GM18502 (cell line): ENCODE data around the gene KPNA1.

ENCODE experiments used
- ATAC-seq: cut with Tn5 transposase; IDR thresholded peaks from one replicate; pipeline ENCODE4 v1.9.1; 2021; ENCODE audit warnings: mild to moderate bottlenecking; ENCODE audit not compliant: unreplicated experiment, poor library complexity

Gene KPNA1

DNA sequence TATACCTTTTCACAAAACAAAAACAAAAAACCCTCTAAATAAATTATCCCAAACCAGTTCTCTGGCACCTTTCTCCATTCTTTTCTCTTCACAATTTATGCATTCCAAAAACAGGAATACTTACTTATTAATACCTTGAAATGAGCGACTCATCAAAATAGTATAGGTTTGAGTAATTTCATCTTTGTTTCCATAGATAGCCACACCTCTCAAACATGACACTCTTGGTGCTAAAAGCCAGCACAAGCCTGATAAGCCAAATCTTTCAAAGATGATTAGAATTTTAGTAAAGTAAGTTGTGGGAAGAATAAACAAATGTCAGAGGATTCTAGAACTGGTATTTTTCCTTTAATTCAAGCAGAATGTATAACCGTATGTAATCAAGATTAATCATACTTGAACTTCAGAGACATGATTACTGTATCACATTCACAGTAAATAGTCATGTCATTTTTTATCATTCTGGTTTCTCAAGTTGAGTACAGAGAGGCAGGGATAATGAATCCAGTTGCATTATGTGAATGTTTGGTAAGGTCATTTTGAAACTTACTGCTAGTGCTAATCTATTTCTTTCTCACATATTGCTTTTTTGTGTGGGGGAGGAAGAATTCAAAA lies 86.8 kb downstream of the KPNA1 start:
- no peak for ATAC-seq

DNA sequence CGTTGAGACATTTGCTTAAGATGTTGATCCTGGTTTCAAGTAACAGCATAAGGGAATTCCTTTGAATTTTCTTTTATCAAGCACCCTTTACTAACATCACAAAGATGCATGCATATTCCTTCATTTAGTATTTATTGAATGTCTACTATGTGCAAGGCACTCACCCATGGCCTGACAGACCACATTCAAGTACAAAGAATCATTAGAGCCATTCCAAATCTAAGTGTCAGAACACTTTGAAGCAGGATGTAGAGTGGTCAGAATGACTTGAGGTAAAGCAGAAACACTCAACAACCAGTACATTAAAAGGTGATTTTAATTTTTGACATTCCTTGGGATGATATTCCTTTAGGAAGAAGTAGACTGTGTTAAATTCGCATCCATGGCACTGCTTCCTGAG lies 92.9 kb downstream of the KPNA1 start:
- no peak for ATAC-seq

DNA sequence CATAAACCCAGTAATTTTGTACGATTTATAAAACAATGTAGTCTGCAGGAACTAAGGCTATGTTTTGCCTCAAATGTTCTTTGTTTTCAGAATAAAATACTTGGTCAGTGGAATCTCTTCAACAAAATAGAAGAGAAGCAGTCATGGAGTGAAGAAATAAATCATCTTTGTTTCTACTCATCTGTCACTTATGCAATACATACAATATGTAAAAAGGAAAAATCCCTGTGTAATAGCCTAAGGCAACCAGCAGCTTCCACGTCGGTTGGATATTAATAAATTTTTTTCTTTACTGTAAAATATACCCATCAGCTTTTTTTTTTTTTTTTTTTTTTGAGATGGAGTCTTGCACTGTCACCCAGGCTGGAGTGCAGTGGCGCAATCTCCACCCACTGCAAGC lies 93.6 kb downstream of the KPNA1 start:
- no peak for ATAC-seq

DNA sequence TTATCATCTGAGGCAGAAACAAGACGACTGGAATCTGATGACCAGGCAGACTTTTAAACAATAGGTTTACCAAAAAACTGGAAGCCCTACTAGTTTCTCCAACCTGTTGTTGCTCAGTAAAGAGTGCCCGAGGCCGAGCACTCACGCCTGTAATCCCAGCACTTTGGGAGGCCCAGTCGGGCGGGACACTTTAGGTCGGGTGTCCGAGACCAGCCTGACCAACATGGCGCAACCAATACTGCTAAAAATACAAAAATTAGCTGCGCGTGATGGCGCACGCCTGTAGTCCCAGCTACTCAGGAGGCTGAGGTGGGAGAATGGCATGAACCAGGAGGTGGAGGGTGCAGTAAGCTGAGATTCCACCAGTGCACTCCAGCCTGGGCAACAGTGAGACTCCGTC lies 97.8 kb downstream of the KPNA1 start:
- no peak for ATAC-seq

DNA sequence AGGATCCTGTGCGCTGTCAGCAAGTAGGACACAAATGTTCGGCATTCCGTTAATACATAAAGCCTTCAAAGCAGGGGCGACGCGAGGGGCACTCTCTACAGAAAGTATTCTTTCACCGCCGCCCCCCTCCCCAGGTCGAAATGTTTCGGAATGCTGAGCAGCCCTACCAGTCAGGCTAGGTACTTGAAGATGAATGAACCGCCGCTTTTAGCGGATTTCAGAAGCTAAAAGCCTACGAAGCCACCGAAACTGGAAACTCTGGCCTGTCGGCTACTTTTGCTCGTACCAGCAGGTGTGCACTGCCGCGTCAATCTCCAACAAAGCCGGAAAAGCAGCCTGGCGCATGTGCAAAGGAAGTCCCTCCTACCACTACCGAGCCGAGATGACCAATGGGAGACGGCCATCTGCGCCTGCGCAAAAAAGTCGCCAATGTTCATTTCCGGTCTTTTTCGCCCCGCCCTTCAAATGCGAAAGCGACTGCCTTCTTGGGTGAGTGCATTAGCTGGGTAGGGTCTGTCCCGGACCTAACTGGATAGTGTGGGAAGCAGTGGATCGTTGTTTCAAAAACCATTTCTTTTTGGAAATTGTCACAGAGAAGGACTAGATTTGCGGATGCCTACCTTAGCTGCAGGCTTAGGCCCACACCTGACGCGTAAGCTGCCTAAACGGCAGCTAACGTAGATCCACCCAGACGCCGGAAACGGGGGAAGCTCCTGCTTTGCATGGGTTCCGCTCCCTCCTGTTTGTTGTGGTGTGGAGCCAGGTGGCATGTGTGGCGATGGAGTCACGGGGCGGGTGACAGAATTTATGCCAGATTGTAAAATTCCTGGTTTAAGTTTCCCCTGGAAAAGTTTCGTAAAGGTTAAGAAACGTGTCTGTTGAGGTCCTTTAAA lies 98.7 kb downstream of the KPNA1 start, which contains the start of gene WDR5B:
Gene WDR5B, minus strand, starts transcription at position 301 of the 893 bp plus-strand sequence. CDS start 534 bp downstream, outside the sequence.
- ATAC-seq = peak; percentile 89

DNA sequence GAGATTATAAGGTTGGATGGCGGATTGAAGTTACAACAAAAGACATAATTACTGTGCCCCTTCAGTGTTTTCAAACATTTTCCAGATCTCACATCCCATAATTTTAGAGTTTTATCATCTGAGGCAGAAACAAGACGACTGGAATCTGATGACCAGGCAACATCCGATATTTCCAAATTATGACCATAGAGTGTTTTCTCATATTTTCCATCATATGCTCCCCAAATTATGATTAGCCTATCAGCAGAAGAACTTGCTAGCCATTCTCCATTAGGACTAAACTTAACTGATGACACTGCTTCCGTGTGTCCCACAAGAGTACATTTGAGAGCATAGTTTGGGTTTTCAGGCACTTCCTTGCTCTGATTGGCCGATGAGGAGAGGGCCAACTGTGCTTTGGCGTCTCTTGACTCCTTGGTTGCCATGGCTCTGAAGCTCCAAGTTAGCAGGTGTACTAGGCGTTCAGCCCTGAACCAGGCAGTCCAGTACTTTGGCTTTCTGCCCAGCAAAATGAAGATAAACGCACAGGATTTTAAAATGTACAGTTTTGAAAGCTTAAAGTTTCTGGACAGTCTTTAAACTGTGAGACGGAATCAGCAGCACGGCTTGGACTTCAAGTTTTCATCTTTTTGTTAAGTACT lies 99.5 kb downstream of the KPNA1 start:
- peak; percentile 60 for ATAC-seq

DNA sequence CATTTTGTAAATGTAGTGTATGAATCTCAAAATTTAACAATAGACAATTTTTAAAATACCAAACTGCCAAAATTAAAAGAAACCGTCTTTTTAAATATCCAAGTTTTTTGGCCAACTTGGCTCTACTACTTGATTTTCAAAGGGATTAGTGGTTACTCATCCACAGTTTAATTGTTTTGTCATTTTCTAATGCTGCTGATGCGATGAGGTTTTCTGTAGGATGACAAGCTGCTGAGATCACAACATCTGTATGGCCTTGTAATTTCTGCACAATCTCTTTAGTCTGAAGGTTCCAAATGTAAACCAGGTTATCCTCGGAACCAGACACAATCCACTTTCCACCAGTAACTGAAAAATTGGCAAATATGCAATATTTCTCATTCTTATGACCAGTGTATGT lies 100.3 kb downstream of the KPNA1 start:
- no peak for ATAC-seq

DNA sequence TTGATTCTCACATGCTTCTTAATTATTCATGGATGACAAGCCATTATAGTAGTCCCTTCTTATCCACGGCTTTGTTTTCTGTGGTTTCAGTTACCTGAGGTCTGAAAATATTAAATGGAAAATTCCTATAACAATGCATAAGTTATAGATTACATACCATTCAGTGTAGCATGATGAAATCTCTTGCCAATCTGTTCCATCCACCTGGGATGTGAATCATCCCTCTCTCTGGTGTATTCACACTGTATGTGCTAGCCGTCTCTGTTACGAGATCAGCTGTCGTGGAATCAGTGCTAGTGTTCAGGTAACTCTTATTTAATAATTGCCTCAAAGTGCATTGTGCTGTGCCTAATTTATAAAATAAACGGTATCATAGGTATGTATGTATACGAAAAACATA lies 104.1 kb downstream of the KPNA1 start:
- ATAC-seq = no peak

DNA sequence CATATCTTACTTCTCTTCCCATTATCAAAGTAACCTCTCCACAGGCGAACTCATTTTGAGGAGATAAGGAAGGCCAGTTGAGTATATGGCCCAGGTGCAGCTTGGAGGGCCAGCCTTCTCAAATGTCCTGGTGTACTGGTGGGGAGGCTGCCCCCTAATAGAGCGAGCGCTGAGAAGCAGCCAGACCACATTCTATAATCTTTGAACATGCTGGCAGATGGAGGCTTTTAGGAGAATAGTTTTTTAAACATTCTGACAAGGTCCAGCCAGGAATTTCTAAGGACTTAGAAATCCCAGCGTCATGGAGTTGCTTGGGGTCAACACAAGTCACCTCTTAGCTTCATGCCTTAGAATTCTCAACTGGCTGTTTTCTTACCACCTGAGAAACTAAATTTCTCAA lies 104.6 kb downstream of the KPNA1 start:
- no peak for ATAC-seq

DNA sequence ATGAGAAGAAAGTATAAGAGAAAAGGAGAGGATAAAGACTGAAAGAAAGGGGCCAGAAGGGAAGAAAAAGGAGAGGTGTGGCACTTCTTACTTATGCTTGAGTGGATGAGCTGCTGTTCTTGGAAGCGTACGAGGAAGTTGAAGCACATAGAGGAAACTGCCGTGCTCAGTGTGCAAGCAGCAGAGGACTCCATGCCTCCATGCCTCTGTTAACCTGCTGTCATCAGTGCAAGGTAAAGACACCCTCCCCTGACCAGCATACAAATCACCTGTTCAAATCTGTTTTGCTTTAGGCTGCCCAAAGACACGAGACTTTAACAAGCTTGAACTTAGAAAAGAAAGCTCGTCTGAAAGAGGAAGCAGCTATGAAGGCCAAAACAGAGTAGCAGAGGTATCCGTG lies 105.3 kb downstream of the KPNA1 start:
- no peak for ATAC-seq

DNA sequence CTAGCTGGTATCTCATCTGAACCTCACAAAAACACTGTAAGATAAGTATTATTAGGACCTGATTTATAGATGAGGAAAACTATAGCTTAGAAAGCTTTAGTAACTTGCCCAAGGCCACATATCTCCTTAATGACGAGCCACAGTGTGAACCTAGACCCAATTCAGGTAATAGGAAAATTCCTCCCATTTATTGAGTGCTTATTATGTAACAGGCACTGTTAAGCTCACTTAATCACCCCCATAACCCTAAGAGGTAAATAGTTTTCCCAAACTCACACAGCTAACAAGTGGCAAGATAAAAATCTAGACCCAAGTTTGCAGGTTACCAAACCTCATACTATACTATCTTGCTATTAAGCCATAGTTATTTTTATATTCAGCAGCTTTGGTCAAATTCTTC lies 106.8 kb downstream of the KPNA1 start:
- no peak for ATAC-seq

DNA sequence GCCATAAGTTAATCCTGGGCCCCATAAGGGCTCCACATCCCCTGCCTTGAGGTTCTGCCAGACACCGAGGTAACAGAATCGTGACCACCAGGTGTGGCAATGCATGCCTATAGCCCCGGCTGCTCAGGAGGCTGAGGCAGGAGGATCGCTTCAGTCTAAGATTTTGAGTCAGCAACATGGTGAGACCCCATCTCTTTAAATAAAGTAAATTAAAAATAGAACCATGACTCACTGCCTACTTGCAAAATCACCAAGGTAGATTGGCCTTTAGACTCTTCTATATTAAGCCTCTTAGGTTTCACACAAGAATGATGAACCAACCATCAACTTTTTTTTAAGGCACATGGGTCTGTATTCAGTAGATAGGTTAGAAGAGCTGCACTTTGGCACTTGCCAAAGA lies 108.5 kb downstream of the KPNA1 start:
- no peak for ATAC-seq

DNA sequence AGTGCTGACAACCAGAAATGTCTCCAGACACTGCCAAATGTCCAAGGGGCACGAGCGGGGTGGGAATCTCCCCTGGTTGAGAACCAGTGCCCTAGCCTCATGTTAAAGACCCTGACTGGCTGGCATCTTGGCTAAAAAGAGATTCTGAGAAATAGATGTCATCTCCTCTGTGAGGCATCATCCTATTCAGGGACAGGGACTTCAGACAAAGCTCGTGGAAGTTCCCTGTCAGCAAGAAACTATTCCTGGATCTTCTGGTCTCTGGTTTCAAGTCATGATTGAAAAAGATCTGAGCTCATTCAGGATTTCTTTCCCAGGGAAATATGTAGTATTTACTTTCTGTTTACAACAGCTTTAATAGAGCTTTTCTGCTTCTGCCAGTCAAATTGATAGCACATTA lies 109.7 kb downstream of the KPNA1 start:
- ATAC-seq = no peak

DNA sequence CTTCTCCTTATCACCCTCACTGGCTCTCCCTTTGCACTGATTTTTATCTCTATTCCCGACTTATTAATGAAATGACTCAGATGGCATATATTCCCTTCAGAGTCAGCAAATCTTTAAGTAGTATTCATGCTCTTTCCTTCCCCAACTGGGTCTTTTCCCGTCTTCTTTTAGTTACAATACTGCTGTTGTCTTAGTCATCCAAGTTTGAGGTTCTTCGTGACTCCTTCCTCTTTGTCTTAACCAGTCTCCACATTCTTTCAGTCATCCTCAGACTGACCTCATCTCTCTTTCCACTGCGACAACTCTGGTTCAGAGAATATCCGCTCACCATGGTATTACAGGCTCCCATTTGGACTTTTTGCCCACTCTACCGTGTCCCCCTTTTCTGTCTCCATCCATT lies 111.2 kb downstream of the KPNA1 start:
- no peak for ATAC-seq

DNA sequence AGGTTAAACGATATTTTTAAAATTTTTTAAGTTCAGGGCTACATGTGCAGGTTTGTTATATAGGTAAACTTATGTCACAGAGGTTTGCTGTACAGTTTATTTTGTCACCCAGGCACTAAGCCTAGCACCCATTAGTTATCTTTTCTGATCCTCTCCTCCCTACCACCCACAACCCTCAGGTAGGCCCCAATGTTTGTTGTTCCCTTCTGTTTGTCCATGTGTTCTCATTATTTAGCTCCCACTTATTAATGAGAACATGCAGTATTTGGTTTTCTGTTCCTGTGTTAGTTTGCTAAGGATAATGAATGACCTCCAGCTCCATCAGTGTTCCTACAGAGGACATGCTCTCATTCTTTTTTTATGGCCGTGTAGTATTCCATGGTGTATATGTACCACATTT lies 115.8 kb downstream of the KPNA1 start:
- no peak for ATAC-seq

DNA sequence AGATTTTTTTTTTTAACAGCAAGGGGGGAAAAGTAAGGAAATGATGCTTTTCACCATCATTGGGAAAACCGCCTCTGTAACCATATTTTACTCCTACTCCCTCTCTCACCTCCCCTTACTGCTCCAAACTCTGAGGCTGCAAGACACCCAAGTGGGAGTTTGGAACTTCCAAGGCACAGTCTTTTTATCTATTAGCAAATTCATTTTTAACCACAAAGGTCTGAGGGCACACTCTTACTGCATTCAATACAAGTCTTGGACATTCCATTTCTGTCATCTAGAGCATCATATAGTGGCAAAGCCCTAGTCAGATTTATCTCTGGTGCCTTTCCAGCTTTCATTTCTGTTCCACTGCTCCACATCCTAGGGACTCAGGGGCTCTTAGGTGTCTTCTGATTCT lies 117.5 kb downstream of the KPNA1 start:
- no peak for ATAC-seq

DNA sequence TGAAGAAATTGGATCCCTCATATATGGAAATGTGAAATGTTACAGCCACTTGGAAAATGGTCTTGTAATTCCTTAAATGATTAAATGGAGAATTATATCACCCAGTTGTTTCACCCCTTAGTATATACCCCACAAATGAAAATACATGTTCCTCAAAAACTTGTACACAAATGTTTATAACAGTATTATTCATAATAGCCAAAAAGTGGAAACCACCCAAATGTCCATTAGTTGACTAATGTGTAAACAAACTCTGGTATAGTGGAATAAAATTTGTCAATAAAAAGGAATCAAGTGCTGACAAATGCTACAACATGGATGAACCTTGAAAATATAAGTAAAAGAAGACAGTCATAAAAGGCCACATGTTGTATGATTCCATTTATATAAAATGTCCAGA lies 118.2 kb downstream of the KPNA1 start:
- ATAC-seq = no peak

DNA sequence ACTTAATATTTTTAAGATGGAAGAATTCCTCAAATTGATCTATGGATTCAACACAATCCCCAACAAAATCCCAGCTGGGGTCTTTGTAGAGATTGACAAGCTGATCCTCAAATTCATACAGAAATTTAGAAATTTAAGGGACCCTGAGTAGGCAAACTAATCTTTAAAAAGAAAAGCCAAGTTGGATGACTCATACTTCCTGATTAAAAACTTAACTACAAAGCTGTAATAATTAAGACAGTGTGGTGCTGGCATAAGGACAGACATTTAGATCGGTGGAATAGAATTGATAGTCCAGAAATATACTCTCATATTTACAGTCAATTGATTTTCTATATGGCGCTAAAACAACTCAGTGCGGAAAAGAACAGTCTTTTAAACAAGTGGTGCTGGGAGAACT lies 119.2 kb downstream of the KPNA1 start:
- ATAC-seq = no peak

DNA sequence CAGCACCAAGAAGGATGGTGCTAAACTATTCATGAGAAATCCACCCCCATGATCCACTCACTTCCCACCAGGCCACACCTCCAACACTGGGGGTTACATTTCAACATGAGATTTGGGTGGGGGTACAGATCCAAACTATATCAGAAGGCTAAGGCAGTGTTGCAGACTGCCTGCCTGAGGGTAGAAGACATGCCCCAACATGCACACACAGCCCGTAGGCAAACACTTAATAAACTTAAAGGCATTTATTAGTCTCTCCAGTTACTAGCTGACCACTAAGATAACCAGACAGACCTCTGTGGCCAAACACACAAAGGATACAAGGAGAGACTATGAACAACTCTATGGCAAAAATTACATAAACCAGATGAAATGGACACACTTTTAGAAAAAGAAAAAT lies 120.6 kb downstream of the KPNA1 start:
- no peak for ATAC-seq

DNA sequence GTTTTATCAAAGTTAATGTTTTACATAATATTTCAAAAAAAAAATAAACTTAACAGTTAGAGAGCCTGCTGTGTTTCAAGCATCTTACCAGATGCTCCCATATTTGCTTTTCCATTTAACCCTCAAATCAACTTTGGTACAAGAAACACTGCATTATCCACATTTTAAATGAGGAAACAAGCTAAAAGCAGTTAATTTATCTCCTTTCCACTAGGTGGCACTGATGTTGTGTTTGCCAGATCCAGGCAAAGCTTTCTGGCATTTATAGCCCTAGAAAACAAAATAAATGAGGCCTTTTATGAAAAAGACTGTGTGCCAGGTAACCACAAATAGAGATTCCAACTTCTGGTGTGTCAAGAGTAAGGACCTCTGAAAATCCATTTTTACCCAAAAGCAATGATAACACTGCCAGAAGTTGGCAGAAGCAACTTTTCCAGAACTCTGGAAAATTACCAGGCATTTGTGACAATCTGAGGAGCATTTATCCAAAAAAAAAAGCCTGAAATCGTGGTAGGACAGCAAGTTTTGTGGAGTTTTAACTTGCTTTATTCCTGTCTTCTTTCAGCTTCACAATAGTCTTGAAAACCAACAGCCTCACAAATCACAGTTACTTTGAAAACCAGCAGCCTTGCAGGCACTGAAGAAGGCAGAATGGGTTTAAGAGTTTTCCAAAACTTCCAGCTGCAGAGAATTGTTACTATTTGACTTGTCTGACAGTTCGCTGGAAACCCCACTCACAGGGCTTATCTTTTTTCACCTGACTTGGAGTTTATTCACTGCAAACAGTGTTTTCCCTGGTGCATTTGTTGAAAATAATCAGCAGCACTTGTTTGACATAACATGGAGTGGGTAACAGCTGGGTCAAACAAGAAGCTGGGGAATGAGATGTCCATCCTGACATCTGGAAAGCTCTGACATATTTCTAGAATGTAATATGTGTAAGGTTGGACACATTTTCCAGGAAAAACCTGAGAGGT lies 121.6 kb downstream of the KPNA1 start:
- no peak for ATAC-seq
